Forelimb muscle (tissue), 1 donor: ENCODE measurements around the gene ETS1. TPM values are rescaled to one million over a fixed set of nuclear protein-coding genes. Genes with fewer than 3 reads are reported as not detected.

Experiments
- DNase-seq: peaks from one replicate; pipeline ENCODE4 v3.0.0-alpha.2; 2013; ENCODE audit warnings: low read depth
- polyA plus RNA-seq: library from polyadenylated mRNA; unstranded; fragments of 120-200 nt; gene quantifications from one replicate; pipeline ENCODE4 v1.2.1, GENCODE V29; 2013; ENCODE audit not compliant: insufficient read length

Gene ETS1
- 45.2 TPM for polyA plus RNA-seq

- no peak for DNase-seq
Measured at GRCh38 chr11:128587415-128587814, at the start of gene ETS1. TSS of gene ETS1 (minus strand) at chr11:128587558. CDS start at chr11:128573130, 14,428 bp downstream.

GRCh38 chr11:128634395-128634794 lies 47.0 kb upstream of the ETS1 start:
- DNase-seq = no peak

GRCh38 chr11:128633384-128633965 lies 46.1 kb upstream of the ETS1 start:
- no peak for DNase-seq

- no peak for DNase-seq
Measured at GRCh38 chr11:128632141-128632791, 44.9 kb upstream of the ETS1 start.

GRCh38 chr11:128630367-128631230 lies 43.2 kb upstream of the ETS1 start:
- peak; percentile 67 for DNase-seq

- DNase-seq = no peak
Measured at GRCh38 chr11:128629516-128630106, 42.3 kb upstream of the ETS1 start.

GRCh38 chr11:128628686-128629085 lies 41.3 kb upstream of the ETS1 start:
- DNase-seq = no peak

- DNase-seq = no peak
Measured at GRCh38 chr11:128628325-128628673, 40.9 kb upstream of the ETS1 start.

GRCh38 chr11:128627666-128628324 lies 40.4 kb upstream of the ETS1 start:
- DNase-seq = no peak

- DNase-seq = no peak
Measured at GRCh38 chr11:128626913-128627665, 39.7 kb upstream of the ETS1 start.

- DNase-seq = no peak
Measured at GRCh38 chr11:128625746-128626145, 38.4 kb upstream of the ETS1 start.

GRCh38 chr11:128625326-128625725 lies 38.0 kb upstream of the ETS1 start:
- DNase-seq = no peak

- DNase-seq = no peak
Measured at GRCh38 chr11:128624269-128625175, 37.2 kb upstream of the ETS1 start.

- no peak for DNase-seq
Measured at GRCh38 chr11:128623091-128623490, 35.7 kb upstream of the ETS1 start.

GRCh38 chr11:128621601-128622501 lies 34.5 kb upstream of the ETS1 start:
- DNase-seq = no peak

GRCh38 chr11:128620309-128621100 lies 33.1 kb upstream of the ETS1 start:
- no peak for DNase-seq

GRCh38 chr11:128619540-128620308 lies 32.4 kb upstream of the ETS1 start:
- DNase-seq = no peak
